ENCODE data around the gene EPGN. TPM values are rescaled to one million over a fixed set of nuclear protein-coding genes. Genes with fewer than 3 reads are reported as not detected.

The EPGN gene
- total and polyA plus RNA-seq, 2 experiments from 2014 or later, result not detected

DNA sequence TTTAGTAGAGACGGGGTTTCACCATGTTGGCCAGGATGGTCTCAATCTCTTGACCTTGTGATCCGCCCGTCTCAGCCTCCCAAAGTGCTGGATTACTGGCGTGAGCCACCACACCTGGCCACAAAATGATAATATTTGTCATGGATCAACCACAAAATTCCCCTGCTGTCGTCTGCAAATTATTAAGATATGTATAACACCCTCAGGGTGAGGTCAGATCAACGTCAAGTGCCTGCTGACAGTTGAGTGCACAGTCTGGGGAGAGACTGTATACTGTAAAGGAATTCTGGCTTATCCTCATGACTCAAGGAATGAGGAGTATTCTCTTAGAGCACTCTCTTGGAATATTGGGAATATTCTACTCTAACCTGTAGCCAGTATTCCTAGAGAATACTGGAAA, 11.2 kb downstream of the EPGN start:
- TF ChIP-seq, protein P1, sequence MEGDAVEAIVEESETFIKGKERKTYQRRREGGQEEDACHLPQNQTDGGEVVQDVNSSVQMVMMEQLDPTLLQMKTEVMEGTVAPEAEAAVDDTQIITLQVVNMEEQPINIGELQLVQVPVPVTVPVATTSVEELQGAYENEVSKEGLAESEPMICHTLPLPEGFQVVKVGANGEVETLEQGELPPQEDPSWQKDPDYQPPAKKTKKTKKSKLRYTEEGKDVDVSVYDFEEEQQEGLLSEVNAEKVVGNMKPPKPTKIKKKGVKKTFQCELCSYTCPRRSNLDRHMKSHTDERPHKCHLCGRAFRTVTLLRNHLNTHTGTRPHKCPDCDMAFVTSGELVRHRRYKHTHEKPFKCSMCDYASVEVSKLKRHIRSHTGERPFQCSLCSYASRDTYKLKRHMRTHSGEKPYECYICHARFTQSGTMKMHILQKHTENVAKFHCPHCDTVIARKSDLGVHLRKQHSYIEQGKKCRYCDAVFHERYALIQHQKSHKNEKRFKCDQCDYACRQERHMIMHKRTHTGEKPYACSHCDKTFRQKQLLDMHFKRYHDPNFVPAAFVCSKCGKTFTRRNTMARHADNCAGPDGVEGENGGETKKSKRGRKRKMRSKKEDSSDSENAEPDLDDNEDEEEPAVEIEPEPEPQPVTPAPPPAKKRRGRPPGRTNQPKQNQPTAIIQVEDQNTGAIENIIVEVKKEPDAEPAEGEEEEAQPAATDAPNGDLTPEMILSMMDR (IDR thresholded peaks at IDR 0.05; ENCODE audit: low read depth, low read length), result no peak
- Histone ChIP-seq H3K4me3 (no peak overlapping the region), H3K36me3 (no peaks in the 10 kb centered on the region), H3K9me3 (ENCODE audit: low read depth) (no peaks in the 10 kb centered on the region), H3K27me3 (peaks cover 16% of the 10 kb centered on the region), H3K4me1 (ENCODE audit: low read depth) (no peaks in the 10 kb centered on the region), H3K27ac (no peak overlapping the region)
- DNase-seq (ENCODE audit: low read depth in 1 of 2, low spot score in 1 of 2), result no peak

DNA sequence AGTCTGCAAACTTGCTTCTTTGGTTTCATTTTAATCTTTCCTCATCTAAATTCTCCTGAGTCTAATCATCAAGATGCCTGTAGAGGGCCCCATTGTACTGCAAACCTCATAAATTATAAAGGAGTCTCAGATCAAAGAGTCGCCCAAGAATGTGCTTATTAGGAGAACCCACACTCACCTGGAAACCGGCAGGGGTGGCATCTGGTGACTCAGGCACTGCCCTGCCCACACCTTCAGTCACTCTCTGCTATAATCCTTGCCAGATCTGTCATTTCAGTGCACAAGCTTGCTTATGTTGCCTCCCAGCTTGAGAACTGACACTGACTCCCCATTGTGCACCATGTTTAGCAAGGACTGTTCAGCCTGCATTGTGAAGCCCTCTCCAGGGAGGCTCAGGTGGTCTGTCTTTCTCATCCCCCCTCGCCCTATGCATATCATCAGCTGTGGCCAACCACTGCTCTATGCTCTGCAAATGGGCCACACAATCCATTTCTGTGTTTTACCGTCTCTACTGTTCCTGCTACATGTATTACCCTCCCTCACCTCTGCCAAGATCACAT, 12.4 kb downstream of the EPGN start:
- Histone ChIP-seq H3K36me3 (no peaks in the 10 kb centered on the region), H3K4me3 (no peak overlapping the region), H3K4me1 (ENCODE audit: low read depth) (no peaks in the 10 kb centered on the region), H3K27ac (no peak overlapping the region), H3K9me3 (ENCODE audit: low read depth) (no peaks in the 10 kb centered on the region), H3K27me3 (peaks cover 16% of the 10 kb centered on the region)
- TF ChIP-seq, protein P1 (IDR thresholded peaks at IDR 0.05; ENCODE audit: low read depth, low read length), result peak; percentile 66
- peak; percentile 60 to 77 for DNase-seq (ENCODE audit: low read depth in 1 of 2, low spot score in 1 of 2)

DNA sequence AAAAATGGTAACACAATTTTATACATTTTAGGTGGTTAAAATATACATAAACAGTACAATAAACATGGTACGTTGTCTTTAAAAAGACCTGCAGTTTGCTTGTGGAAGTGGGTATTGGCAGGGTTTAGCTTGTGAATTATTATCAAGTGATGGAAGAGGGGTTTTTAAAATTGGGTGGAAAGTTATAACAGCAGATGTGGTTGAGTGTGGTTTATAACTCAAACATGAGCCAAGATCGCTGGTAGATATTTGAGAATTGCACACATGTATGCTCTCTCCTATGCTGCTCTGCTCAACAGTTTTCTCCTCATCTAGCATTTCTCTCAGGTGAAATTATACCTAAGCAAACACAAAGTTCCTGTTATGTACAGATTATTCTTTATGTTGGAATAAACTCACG, 14.0 kb downstream of the EPGN start:
- no peak for DNase-seq (ENCODE audit: low read depth in 1 of 2, low spot score in 1 of 2)
- Histone ChIP-seq H3K4me1 (ENCODE audit: low read depth) (no peaks in the 10 kb centered on the region), H3K27me3 (peaks cover 16% of the 10 kb centered on the region), H3K36me3 (no peaks in the 10 kb centered on the region), H3K4me3 (no peak overlapping the region), H3K9me3 (ENCODE audit: low read depth) (no peaks in the 10 kb centered on the region), H3K27ac (no peak overlapping the region)
- TF ChIP-seq, protein P1 (IDR thresholded peaks at IDR 0.05; ENCODE audit: low read depth, low read length), result no peak

DNA sequence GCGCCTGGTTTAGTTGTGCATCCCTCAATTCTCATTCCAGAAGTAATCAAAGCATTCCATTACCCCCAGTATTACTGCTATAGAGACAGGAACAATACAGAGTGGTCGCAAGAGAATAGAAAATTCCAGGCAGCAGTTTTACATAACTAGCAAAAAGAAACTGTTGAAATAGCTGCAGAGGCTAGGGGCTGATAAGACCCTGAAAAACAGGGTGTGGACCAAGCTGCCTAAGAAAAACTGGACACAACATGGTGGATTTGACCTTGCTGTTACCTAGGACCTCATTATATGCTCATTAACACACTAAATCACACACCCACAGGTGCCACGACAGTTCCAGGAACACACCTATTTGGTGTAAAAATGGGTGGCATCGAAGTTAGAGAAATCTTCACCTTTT, 15.4 kb downstream of the EPGN start:
- TF ChIP-seq, protein P1 (IDR thresholded peaks at IDR 0.05; ENCODE audit: low read depth, low read length), result no peak
- no peak overlapping the region for H3K27ac ChIP-seq
- DNase-seq (ENCODE audit: low read depth in 1 of 2, low spot score in 1 of 2), result no peak
- no peaks in the 10 kb centered on the region for H3K9me3 ChIP-seq (ENCODE audit: low read depth)
- H3K4me1 ChIP-seq (ENCODE audit: low read depth), result no peaks in the 10 kb centered on the region
- H3K27me3 ChIP-seq, result peaks cover 16% of the 10 kb centered on the region
- no peaks in the 10 kb centered on the region for H3K36me3 ChIP-seq
- no peak overlapping the region for H3K4me3 ChIP-seq

DNA sequence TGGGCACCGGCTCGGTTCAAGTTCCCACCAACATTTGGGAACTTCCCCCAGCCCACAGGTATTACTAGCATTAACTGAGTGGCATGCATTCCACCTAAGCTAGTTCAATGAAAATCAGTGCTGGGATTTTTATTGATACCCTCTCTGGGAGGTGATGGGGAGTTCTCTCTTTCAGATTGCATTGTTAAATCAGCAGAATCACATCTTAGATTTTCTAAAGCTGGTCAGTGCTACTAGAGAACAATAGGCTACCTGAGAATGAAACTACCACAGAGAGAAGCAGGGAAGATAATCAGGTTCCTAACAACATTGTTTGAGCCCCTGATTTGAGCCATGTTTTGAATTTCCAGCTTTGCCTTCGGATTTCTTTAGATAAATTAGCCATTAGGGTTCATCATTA, 16.0 kb downstream of the EPGN start:
- no peak overlapping the region for H3K27ac ChIP-seq
- DNase-seq (ENCODE audit: low read depth in 1 of 2, low spot score in 1 of 2), result no peak
- no peaks in the 10 kb centered on the region for H3K9me3 ChIP-seq (ENCODE audit: low read depth)
- H3K27me3 ChIP-seq, result peaks cover 16% of the 10 kb centered on the region
- H3K36me3 ChIP-seq, result no peaks in the 10 kb centered on the region
- no peak overlapping the region for H3K4me3 ChIP-seq
- H3K4me1 ChIP-seq (ENCODE audit: low read depth), result no peaks in the 10 kb centered on the region
- TF ChIP-seq, protein P1 (IDR thresholded peaks at IDR 0.05; ENCODE audit: low read depth, low read length), result no peak

Data from cardiac muscle cell (in vitro differentiated cells and primary cell).